HG03060 (cell line): ENCODE data around the gene FAM118A.
"Not testable (repeated sequence)": the region's sequence is repeated elsewhere in the genome, so short reads cannot be mapped to it uniquely, and the experiment has no call there.

ENCODE experiments used
- ATAC-seq: cut with Tn5 transposase; IDR thresholded peaks from one replicate; pipeline ENCODE4 v1.9.1; 2021; ENCODE audit warnings: low read depth, moderate number of reproducible peaks; ENCODE audit not compliant: unreplicated experiment

Gene FAM118A

DNA sequence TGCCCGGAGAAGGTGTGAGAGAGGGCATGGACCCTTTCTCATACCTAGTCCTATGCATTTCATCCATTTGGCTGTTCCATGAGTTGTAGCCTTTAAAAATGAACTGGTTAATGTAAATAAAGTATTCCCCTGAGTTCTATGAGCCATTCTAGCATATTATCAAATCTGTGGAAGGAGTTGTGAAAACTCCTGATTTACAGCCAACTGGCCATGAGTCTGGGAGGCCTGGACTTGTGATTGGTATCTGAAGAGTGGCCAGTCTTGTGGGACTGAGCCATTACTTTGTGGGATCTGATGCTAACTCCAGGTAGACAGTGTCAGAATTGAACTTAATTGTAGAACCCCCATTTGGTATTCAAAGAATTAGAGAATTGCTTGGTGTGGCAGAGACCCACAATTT lies 48.4 kb downstream of the FAM118A start:
- no peak for ATAC-seq

DNA sequence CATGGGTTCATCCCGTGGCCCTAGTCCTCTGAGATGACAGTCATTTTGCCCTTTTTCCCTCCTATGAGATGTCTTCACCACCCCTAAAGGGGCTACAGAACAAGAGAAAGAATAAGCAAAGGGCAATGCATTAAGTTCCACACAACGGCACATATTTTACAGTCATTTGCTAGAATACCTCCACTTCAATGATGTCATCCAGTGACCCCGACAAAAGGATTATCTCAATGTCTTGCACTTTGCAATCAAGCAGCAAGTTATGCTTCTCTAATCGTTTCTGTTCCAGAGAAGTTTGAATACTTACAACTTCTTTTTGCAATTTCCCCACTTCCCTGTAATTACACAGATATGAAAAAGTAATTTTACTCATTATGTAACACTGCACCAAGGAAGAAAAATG lies 49.9 kb downstream of the FAM118A start:
- ATAC-seq, result no peak

DNA sequence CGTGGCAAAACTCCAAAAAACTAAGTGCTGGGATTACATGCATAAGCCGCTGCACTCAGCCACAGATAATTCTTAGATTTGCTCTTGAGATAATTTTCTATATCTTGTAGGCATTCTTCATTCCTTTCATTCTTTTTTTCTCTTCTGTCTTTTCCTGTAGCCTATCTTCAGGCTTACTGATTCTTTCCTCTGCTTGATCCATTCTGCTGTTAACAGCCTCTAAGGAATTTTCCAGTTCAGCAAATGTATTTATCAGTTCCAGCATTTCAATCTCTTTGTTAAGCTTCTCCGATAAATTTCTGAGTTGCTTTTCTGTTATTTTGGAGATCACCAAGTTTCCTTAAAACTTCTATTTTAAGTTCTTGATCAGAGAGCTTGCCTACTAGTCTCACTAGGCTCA lies 57.0 kb downstream of the FAM118A start:
- ATAC-seq, result no peak

DNA sequence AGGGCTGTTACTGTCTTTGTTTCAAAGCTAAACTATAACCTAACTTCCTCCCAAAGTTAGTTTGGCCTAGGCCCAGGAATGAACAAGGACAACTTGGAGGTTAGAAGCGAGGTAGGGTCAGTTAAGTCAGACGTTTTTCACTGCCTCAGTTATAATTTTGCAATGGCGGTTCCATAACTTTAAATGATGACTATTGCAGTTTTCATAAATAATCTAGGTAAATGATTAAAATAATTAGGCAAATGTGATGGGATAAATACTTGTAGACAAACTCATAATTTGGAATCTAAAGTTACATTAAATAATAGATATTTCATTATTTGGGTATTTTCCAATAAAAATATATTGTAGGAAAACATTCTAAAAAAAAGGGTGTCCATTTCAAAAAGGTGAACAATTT lies 63.9 kb downstream of the FAM118A start:
- not testable (repeated sequence) for ATAC-seq

DNA sequence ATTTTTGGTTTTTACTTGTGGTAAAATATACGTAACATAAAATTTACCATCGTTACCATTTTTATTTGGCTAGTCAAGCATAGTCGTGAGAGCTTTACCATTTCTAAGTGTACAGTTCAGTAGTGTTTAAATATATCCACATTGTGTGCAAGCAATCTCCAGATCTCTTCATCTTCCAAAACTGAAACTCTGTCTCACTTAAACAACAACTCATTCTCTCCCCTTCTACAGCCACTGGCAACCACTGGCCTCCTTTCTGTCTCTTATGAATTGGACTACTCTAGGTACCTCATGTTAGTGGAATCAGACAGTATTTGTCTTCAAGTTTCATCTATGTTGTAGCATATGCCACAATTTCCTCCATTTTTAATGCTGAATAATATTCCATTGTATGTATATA lies 66.3 kb downstream of the FAM118A start:
- no peak for ATAC-seq

DNA sequence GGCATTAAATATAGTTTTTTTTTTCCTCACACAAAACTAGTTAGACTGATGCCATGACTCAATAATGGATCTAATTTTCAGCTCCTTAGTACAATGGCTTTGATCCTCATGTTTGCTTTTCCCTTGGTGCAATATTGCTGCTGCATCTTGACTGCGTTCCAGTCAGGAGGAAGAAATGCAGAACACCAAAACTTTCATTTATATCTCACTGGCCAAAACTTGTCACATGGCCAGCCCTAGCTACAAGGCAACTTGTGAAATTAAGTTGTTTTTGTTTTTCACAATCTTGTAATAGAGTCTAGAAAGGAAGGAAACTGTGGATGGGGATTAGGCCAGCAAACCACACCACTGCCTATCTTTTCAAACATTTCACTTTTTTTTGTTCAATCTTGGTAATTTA lies 67.0 kb downstream of the FAM118A start:
- ATAC-seq, result no peak

DNA sequence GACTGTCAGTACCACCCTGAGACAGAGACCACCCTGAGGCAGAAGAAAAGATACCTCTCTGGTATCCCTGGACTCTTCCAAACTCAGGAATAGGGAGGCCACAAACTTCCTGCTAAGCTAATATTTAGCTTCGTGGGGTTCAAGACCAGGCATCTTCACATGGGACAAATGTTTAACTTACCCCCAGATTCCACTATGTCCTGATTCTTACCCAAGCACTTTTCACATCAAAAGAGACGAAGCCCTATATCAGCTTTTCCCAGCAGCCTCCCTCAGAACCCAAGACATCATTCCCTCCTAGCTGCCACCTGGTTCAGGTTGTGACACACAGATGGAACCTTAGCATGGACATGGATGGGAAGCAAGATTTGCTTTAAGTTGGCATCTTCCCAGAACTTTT lies 71.6 kb downstream of the FAM118A start:
- ATAC-seq, result no peak

DNA sequence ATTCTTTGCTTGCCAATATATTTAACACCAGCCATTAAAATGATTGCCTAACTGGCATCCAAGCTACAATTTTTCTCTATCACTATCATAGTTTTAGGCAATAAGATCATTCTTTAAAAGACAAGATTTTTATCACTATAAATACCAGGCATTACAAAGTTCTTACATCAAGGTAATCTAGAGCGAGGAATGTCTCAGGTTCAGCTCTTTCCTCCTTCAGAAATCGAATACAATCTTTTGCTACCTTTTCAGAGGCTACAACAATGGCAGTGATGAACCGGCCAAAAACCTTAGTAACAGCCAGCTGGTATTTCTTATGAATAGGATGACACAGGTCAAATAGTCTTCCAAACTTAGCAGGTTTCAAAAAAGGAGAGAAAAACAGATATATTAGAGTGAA lies 79.8 kb downstream of the FAM118A start:
- ATAC-seq, result no peak
